UCSD-AML1 (cell line): Measurements from ENCODE around the gene FBXL19.
"Not testable (repeated sequence)": the region's sequence is repeated elsewhere in the genome, so short reads cannot be mapped to it uniquely, and the experiment has no call there.

Source experiments
- DNase-seq: peaks from one replicate; lab custom pipeline; 2025; ENCODE audit not compliant: unreplicated experiment; lab: John Stamatoyannopoulos, UW

Gene FBXL19

GRCh38 chr16:30923554-30924075 is at the start of gene FBXL19:
FBXL19 (plus strand) TSS chr16:30923572; CDS start chr16:30925755, 2,183 bp downstream.
- DNase-seq, result no peak

DNA sequence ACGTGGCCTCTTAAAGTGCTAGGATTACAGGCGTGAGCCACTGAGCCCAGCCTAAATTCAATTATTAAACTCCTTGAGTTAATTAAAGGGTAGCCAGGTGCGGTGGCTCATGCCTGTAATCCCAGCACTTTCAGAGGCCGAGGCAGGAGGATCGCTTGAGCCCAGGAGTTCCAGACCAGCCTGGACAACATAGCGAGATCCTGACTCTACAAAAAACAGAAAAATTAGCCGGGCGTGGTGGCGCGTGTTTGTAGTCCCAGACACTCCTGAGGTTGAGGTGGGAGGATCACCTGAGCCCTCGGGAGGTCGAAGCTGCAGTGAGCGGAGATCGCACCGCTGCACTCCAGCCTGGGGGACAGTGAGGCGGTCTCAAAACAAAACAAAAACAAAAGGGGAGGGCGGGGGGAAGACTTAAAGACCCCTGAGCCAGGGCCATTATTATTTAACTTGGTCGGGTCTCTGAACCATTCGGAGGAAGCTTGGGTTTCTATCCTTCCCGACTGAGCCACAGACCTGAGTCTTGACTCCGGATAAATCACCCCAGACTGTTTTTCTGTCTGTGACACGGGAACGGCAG is 49.0 kb upstream of the FBXL19 start:
- no peak for DNase-seq

GRCh38 chr16:30874821-30875717 is 48.3 kb upstream of the FBXL19 start:
- DNase-seq, result peak; percentile 92

- DNase-seq, result no peak
Measured at GRCh38 chr16:30875871-30876801, 47.2 kb upstream of the FBXL19 start.

DNA sequence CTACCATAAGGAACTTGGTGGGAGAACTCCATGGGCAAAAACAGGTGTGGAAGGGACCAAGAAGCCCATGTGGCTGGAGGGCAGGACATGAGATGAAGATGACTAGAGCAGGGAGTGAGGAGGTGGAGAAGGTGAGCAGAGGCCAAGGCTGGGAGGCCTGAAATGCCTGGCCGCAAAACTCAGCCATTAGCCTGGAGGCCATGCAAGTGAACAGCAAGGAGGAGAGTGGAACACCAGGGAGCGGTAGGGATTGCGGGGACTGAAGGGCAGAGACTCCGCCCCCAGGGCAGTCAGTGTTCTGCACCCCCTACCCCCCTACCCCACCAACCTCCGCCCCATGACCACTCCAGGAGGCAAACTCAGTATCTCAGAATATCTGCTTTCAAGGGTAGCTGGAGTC is 46.5 kb upstream of the FBXL19 start:
- DNase-seq, result no peak

DNA sequence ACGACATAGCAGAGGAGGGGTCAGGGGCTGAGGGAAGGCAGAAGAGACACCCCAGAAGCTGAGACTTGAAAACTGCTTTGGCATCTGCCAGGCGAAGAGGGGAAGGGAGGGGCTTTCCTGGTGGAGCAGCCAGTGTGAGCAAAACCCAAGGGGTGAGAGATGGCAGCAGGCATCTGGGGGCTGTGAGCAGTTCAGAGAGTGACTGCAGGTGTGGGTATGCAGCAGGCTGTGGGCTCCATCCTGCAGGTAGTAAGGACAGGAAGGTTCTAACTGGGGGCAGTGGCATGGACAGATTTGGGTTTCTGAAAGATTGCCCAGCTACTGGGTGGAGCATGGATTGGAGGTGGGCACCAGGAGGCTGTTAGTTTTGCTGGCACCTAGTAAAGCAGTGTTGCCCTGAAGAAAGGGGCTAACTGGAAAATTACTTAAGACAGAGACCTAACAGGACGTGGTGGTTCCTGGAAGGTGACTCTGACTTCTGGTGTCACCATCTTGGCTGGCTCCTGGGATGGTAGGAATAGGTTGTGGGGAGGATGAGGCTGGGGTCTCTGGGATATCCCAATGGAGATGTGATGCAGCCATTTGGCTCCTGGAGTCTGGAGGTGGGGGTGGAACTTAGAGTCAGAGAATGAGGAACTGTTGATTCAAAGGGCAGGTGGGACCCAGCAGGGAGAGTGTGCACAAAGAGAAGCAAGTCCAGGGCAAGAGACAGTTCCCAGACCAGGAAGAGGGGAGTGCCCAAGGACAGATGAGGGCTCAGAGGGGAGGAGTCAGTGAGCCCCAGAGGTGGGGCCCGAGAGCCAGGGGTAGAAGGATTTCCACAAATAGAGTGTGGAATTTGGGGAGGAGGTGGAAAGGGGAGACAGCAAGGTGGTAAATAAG is 40.7 kb upstream of the FBXL19 start:
- DNase-seq, result no peak

DNA sequence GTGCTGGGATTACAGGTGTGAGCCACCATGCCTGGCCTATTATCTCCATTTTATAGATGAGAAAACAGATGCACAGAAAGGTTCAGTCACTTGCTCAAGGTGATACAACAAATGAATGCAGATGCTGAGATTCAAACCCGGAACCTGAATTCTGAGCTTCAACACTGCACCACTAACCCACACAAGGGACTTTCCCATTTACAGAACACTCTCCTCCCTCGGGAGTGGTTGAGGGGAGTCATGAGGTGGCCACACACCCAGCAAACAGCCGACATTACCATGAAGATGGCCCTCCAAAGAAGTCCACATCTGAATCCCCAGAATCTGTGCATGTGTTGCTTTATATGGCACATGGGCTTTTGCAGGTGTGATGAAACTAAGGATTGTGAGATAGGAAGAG is 38.6 kb upstream of the FBXL19 start:
- no peak for DNase-seq

GRCh38 chr16:30885196-30885595 is 38.2 kb upstream of the FBXL19 start:
- no peak for DNase-seq

DNA sequence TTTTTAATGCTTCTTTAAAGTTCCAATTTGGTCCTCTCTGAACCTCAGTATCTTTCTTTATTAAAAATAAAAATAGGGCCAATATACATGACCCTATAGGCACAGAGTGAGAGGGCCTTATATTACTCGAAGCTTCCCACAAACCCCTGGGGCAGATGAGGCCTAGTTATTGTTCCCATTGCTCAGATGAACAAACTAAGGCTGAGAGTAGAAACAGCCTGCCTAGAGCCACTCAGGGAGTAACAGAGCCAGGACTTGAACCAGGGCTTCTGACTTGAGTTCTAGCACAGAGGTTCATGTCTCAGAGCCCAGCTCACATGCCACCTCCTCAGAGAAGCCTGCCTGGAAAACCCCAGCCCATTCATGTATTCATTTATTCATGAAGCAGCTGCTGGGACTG is 37.2 kb upstream of the FBXL19 start:
- DNase-seq, result no peak

GRCh38 chr16:30887927-30888326 is 35.4 kb upstream of the FBXL19 start:
- no peak for DNase-seq

DNA sequence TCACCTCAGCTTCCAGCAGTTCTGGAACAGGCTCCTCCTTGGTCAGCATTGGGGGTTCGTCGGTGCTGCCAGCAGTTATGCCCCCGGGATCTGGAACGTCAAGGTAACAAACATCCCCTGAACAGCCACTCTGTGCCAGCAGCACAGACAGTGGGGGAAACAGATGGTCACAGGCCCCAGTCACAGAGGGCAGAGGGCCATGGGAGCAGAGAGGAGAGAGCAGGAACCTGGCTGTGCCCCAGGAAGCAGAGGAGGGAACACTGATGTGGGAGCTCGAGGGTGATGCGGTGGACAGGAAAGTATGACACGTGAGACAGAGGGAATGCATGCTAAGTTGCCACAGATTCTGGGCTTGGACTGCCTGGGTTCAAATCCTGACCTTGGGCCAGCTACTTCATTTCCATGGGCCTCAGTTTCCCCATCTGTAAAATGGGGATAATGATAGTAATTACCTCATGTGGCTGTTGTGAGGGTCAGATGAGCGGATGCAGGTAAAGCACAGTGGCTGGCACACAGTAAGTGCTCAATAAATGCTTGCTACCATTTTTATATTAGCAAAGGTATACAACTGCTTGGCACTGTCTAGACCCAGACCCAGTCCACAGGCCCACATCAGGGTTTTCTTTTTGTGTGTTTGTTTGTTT is 34.4 kb upstream of the FBXL19 start:
- no peak for DNase-seq

GRCh38 chr16:30889721-30890120 is 33.7 kb upstream of the FBXL19 start:
- DNase-seq, result no peak

GRCh38 chr16:30891043-30891823 is 32.1 kb upstream of the FBXL19 start:
- not testable (repeated sequence) for DNase-seq

DNA sequence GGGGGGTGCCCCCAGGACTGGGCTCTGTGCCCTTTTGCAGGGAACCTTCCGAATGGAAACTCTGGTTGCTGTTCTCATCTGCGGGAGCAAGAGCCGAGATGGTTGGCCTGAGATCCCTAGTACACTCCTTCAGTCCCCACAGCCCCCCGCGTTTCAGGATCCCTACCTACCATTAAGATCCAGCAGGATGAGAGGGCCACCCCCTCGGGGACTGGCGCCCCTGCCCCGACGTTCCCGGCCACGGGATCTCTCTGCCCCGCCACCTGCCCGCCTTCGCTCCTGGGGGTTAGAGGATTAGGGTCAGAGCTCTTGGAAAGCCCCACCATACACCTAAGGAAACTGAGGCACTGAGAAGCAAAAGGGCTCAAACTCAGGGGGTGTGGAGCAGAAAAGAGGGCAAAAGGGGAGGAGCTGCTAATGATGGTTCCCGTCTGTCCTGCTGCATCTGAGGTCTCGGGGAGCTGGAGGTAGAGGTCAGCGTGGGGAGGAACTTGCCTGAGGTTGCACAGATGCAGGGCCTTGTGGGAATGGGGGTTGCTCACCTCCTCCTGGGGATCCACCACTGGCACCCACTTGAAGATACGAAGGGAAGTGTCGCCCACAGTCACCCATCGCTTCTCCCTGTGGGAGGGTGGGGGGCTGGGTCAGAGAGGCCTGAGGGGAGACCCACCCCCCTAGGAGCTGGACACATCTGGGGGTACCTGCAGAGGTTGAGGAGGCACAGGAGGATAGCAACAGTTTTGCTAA is 30.5 kb upstream of the FBXL19 start:
- DNase-seq, result no peak

- DNase-seq, result no peak
Measured at GRCh38 chr16:30893417-30893743, 30.0 kb upstream of the FBXL19 start.

GRCh38 chr16:30893744-30894539 is 29.4 kb upstream of the FBXL19 start, which contains the start of gene BCL7C:
BCL7C (minus strand) TSS chr16:30894077; CDS start chr16:30893944, 133 bp downstream.
- peak; percentile 94 for DNase-seq

GRCh38 chr16:30894540-30895368 is 28.6 kb upstream of the FBXL19 start:
- no peak for DNase-seq
